Stimulated activated naive CD8-positive, alpha-beta T cell treated with anti-CD3 and anti-CD28 coated beads, Interleukin-15, Interleukin-2, amounts not matched to agents 100 ng/mL and 50 ng/mL, for 24 hours (primary cell): Measurements from ENCODE around the gene KCNH4.
"Not testable (repeated sequence)": the region's sequence is repeated elsewhere in the genome, so short reads cannot be mapped to it uniquely, and the experiment has no call there.

Experiments used
- H3K27ac Mint-ChIP-seq: one replicate; pipeline ENCODE4 v1.8.0; 2021; ENCODE audit warnings: mild to moderate bottlenecking, mixed read lengths
- H3K27me3 Mint-ChIP-seq: one replicate; pipeline ENCODE4 v1.8.0; 2021; ENCODE audit warnings: mixed read lengths
- H3K36me3 Mint-ChIP-seq: one replicate; pipeline ENCODE4 v1.8.0; 2021; ENCODE audit warnings: low read depth, mixed read lengths
- H3K4me1 Mint-ChIP-seq: one replicate; pipeline ENCODE4 v1.8.0; 2021; ENCODE audit warnings: low read depth, mixed read lengths
- H3K4me3 Mint-ChIP-seq: one replicate; pipeline ENCODE4 v1.8.0; 2021; ENCODE audit warnings: mild to moderate bottlenecking, mixed read lengths
- H3K9me3 Mint-ChIP-seq: one replicate; pipeline ENCODE4 v1.8.0; 2021; ENCODE audit warnings: mixed read lengths

The KCNH4 gene

DNA sequence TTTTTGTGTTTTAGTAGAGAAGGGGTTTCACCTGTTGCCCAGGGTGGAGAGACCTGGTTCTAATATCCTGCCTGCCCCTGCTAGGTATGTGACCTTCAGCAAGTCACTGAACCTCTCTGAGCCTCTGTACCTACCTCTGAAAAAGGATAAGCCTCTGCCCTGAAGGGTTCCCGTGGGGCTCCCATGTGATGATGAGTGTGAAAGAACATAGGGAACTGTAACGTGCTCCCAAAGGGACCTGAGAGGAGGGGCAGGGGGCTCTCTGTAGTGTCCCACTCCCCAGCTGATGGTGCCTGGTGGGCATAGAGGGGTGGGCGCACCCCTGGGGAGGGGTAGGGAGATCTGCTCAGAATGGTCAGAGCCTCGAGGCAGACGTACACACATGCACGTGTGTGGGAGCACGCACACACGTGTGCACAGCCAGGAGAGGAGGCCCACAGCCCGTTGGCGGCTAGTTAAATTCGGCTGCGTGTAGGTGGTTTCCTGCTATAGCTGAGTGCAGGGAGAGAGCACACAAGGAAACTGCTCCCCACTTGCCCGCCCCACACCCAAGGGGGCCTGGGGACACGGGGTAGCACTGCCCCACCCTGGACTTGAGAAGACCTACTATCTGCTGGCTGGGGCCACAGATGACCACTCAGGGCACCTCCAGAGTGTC, 6.7 kb downstream of the KCNH4 start:
- Mint-ChIP-seq H3K4me3 (no peak overlapping the region), H3K27ac (no peak overlapping the region), H3K36me3 (no peaks in the 10 kb centered on the region), H3K9me3 (no peaks in the 10 kb centered on the region), H3K4me1 (peaks cover 9% of the 10 kb centered on the region), H3K27me3 (peaks cover 5% of the 10 kb centered on the region)

- no peak overlapping the region for H3K27ac Mint-ChIP-seq
- no peak overlapping the region for H3K4me3 Mint-ChIP-seq
- no peaks in the 10 kb centered on the region for H3K27me3 Mint-ChIP-seq
- no peaks in the 10 kb centered on the region for H3K36me3 Mint-ChIP-seq
- H3K4me1 Mint-ChIP-seq, result no peaks in the 10 kb centered on the region
- H3K9me3 Mint-ChIP-seq, result no peaks in the 10 kb centered on the region
Measured at GRCh38 chr17:42171831-42172230, 9.1 kb downstream of the KCNH4 start.

DNA sequence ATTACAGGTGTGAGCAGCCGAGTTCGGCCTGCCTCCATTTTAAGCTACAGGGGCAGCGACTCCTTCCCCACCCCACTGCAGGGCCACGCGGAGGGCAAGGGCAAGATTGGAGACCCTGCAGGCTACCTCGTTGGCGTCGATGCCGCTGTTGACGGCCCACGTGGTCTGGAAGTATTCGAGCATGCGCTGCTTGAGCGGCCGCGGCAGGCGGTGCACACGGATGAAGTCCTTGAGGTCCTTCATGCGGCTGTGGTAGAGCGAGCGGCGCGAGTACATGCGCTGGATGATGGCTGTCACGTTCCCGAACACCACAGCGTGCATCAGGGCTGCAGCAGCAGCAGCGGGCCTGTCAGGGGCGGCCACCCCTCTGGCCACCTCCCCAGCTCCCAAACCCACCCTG, 11.6 kb downstream of the KCNH4 start:
- Mint-ChIP-seq H3K9me3 (no peaks in the 10 kb centered on the region), H3K27me3 (no peaks in the 10 kb centered on the region), H3K36me3 (no peaks in the 10 kb centered on the region), H3K4me3 (no peak overlapping the region), H3K4me1 (no peaks in the 10 kb centered on the region), H3K27ac (no peak overlapping the region)

DNA sequence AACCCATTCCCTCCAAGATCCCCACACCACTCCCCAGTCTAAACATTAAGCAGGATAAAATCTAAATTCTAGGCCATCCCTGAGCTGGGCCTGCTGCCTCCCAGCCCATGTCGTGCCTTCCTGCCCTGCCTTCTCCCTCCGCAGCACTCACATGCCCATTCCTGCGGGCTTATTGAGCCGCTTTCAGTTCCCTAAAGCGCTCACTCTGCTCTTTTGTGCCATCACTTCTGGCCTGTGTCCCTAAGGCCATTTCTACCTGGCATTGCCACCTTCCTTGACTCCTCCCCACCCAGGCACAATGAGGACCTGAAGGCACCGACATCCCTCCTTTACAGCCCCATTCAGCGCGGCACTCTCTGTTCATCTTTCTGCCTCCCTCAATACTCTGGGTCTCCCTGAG, 13.1 kb downstream of the KCNH4 start:
- Mint-ChIP-seq H3K27me3 (no peaks in the 10 kb centered on the region), H3K4me3 (no peak overlapping the region), H3K36me3 (no peaks in the 10 kb centered on the region), H3K9me3 (no peaks in the 10 kb centered on the region), H3K27ac (no peak overlapping the region), H3K4me1 (no peaks in the 10 kb centered on the region)

GRCh38 chr17:42166196-42166763, 14.7 kb downstream of the KCNH4 start:
- no peaks in the 10 kb centered on the region for H3K27me3 Mint-ChIP-seq
- H3K27ac Mint-ChIP-seq, result no peak overlapping the region
- no peaks in the 10 kb centered on the region for H3K9me3 Mint-ChIP-seq
- no peaks in the 10 kb centered on the region for H3K36me3 Mint-ChIP-seq
- H3K4me3 Mint-ChIP-seq, result no peak overlapping the region
- H3K4me1 Mint-ChIP-seq, result no peaks in the 10 kb centered on the region

DNA sequence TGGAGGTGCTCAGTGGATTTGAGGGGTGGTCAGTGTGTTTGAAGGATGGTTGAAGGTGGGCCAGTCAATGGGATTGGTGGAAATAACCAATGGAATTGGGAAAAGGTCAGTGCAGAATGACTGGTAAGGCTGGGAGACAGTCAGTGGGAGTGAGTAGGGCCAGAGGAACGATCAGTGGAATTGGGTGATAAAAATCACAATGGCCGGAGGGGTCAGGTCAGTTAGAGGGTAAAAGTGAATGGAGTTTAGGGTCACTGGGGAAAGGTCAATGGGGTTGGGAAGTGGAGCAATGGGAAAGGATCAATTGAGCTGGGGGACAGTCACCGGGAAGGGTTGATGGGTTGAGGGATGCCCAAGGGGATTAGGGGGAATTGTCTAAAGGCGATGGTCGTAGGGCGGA, 15.2 kb downstream of the KCNH4 start:
- Mint-ChIP-seq H3K9me3 (no peaks in the 10 kb centered on the region), H3K27ac (no peak overlapping the region), H3K4me1 (no peaks in the 10 kb centered on the region), H3K27me3 (no peaks in the 10 kb centered on the region), H3K36me3 (no peaks in the 10 kb centered on the region), H3K4me3 (no peak overlapping the region)

- H3K36me3 Mint-ChIP-seq, result no peaks in the 10 kb centered on the region
- H3K27me3 Mint-ChIP-seq, result no peaks in the 10 kb centered on the region
- no peaks in the 10 kb centered on the region for H3K9me3 Mint-ChIP-seq
- H3K27ac Mint-ChIP-seq, result no peak overlapping the region
- H3K4me3 Mint-ChIP-seq, result no peak overlapping the region
- H3K4me1 Mint-ChIP-seq, result no peaks in the 10 kb centered on the region
Measured at GRCh38 chr17:42163696-42164407, 17.1 kb downstream of the KCNH4 start.

DNA sequence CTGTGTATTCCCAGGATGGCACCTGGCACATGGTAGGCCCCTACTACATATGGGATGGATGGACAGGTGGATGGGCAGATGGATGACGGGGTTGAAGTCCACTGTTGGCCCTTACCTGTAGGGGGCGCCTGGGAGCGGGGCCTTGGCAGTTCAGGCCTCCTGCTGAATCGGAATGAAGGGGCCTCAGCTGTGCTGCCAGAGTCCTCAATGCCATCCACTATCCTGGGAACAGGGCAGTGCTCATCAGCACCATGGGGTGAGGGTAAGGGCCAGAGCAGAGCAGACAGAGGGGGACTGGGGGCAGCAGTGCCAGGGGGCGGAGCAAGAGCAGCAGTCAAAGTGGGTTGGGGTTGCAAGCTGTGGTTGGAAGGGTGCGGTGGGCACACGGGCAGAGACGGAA, 17.8 kb downstream of the KCNH4 start:
- no peaks in the 10 kb centered on the region for H3K36me3 Mint-ChIP-seq
- H3K27ac Mint-ChIP-seq, result no peak overlapping the region
- no peaks in the 10 kb centered on the region for H3K4me1 Mint-ChIP-seq
- H3K4me3 Mint-ChIP-seq, result no peak overlapping the region
- H3K27me3 Mint-ChIP-seq, result no peaks in the 10 kb centered on the region
- no peaks in the 10 kb centered on the region for H3K9me3 Mint-ChIP-seq

DNA sequence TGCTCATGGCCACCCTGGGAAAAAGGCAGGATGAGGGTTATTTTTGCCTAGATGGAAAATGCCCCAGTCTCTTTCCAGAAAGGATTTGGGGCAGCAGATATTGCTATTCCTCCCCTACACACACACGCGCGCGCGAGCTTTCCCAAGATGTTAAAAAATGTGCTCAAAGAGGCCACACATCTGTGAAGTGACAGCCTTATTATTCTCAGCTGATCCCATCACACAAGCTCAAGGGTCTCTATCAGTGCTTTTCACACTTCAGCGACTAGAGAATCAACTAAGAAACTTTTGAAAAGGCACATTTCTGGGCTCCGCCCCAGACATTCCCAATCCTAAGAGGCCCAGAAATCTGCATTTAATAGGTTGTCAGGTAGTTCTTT, 20.4 kb downstream of the KCNH4 start:
- Mint-ChIP-seq H3K27ac (no peak overlapping the region), H3K4me1 (peaks cover 6% of the 10 kb centered on the region), H3K4me3 (no peak overlapping the region), H3K9me3 (no peaks in the 10 kb centered on the region), H3K36me3 (no peaks in the 10 kb centered on the region), H3K27me3 (no peaks in the 10 kb centered on the region)

- Mint-ChIP-seq H3K36me3 (no peaks in the 10 kb centered on the region), H3K4me3 (no peak overlapping the region), H3K27me3 (no peaks in the 10 kb centered on the region), H3K4me1 (peaks cover 6% of the 10 kb centered on the region), H3K9me3 (no peaks in the 10 kb centered on the region), H3K27ac (no peak overlapping the region)
Measured at GRCh38 chr17:42159796-42160530, 21.0 kb downstream of the KCNH4 start.

DNA sequence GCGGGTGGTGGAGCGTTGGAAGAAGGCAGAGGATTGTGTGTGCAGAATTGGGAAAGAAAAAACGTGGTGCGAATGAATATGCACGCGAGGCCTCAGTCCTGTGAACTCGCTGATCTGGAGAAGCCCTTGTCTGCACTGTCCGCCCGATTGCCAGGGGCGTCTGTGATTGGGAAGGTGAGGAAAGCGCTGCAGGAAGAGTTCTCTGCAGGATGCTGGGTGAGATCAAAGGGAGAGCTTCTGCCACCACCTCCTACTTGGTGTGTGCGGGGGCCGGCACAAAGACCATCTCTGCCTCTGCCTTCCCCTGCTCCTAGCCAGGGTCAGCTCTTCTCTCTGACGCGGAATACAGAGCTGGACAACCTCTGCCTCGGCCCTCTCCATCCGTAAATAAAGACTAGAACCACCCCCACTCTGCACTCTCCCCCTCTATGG, 25.3 kb downstream of the KCNH4 start:
- no peaks in the 10 kb centered on the region for H3K9me3 Mint-ChIP-seq
- no peaks in the 10 kb centered on the region for H3K27me3 Mint-ChIP-seq
- peaks cover 4% of the 10 kb centered on the region for H3K36me3 Mint-ChIP-seq
- H3K4me3 Mint-ChIP-seq, result peak overlapping the region; percentile 95
- peaks cover 43% of the 10 kb centered on the region for H3K4me1 Mint-ChIP-seq
- no peak overlapping the region for H3K27ac Mint-ChIP-seq

- H3K27ac Mint-ChIP-seq, result peak overlapping the region; percentile 92
- peaks cover 45% of the 10 kb centered on the region for H3K4me1 Mint-ChIP-seq
- no peaks in the 10 kb centered on the region for H3K9me3 Mint-ChIP-seq
- H3K4me3 Mint-ChIP-seq, result peak overlapping the region; percentile 95
- no peaks in the 10 kb centered on the region for H3K27me3 Mint-ChIP-seq
- peaks cover 4% of the 10 kb centered on the region for H3K36me3 Mint-ChIP-seq
Measured at GRCh38 chr17:42153919-42154742, 26.8 kb downstream of the KCNH4 start.

DNA sequence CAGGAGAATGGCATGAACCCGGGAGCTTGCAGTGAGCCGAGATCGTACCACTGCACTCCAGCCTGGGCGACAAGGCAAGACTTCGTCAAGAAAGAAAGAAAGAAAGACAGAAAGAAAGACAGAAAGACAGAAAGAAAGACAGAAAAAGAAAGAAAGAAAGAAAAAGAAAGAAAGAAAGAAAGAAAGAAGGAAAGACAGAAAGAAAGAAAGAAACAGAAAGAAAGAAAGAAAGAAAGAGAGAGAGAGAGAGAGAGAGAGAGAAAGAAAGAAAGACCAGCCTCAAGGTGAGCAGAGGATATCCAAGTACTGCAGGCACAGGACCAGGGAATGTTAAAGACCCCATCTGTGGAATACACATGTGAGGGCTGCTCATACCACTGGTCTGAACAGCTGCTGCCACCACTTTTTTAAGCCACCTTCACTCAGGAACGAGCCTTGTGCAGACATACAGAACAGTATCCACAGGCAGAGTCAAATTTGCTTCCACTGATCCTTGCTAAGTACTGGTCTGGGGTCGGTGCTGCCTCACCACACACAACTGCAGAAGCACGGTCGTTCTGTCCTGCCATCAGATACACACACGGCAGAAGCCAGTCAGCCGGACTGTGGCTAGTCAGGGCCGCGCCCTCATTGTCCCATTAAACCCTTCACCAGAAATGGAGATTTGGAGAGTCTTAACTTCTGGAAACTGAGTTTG, 33.9 kb downstream of the KCNH4 start:
- no peak overlapping the region for H3K4me3 Mint-ChIP-seq
- no peaks in the 10 kb centered on the region for H3K9me3 Mint-ChIP-seq
- H3K27me3 Mint-ChIP-seq, result no peaks in the 10 kb centered on the region
- peaks cover 32% of the 10 kb centered on the region for H3K36me3 Mint-ChIP-seq
- H3K27ac Mint-ChIP-seq, result peak overlapping the region; percentile 45
- H3K4me1 Mint-ChIP-seq, result peaks cover 30% of the 10 kb centered on the region

GRCh38 chr17:42143138-42143537, 37.8 kb downstream of the KCNH4 start:
- Mint-ChIP-seq H3K36me3 (peaks cover 35% of the 10 kb centered on the region), H3K27ac (peak overlapping the region; percentile 16), H3K4me1 (peaks cover 19% of the 10 kb centered on the region)
- H3K4me3 Mint-ChIP-seq, H3K27me3 Mint-ChIP-seq, H3K9me3 Mint-ChIP-seq: not testable (repeated sequence)
